Activated gamma-delta T cell (primary cell): ENCODE data around the gene CNGA4.
"Not testable (repeated sequence)": the region's sequence is repeated elsewhere in the genome, so short reads cannot be mapped to it uniquely, and the experiment has no call there.

ENCODE experiments used
- DNase-seq: peaks from one replicate; lab custom pipeline; 2025; lab: John Stamatoyannopoulos, UW

Gene CNGA4

GRCh38 chr11:6268820-6269219 lies 29.9 kb downstream of the CNGA4 start:
- DNase-seq, result no peak

GRCh38 chr11:6269994-6270393 lies 31.1 kb downstream of the CNGA4 start:
- DNase-seq, result no peak

GRCh38 chr11:6270584-6271246 lies 31.8 kb downstream of the CNGA4 start:
- DNase-seq, result no peak

- DNase-seq, result no peak
Measured at GRCh38 chr11:6271598-6271997, 32.7 kb downstream of the CNGA4 start.

GRCh38 chr11:6273188-6273587 lies 34.3 kb downstream of the CNGA4 start:
- DNase-seq, result no peak

- not testable (repeated sequence) for DNase-seq
Measured at GRCh38 chr11:6280809-6281208, 41.9 kb downstream of the CNGA4 start.

- DNase-seq, result no peak
Measured at GRCh38 chr11:6283453-6284023, 44.6 kb downstream of the CNGA4 start.

GRCh38 chr11:6284250-6284649 lies 45.4 kb downstream of the CNGA4 start:
- DNase-seq, result no peak

- DNase-seq, result no peak
Measured at GRCh38 chr11:6285019-6285418, 46.1 kb downstream of the CNGA4 start.
